ENCODE data around the gene HAUS8. TPM values are rescaled to one million over a fixed set of nuclear protein-coding genes. Genes with fewer than 3 reads are reported as not detected.

HAUS8 gene
- total and polyA plus RNA-seq, 2 of the 13 experiments (the other 11 are each of a cell fraction or from before 2014, with no cell fraction given), result 7.8 to 17.5 TPM

Other genes with a start within 250 kb of the HAUS8 start
- gene SIN3B, start 246.1 kb downstream of the HAUS8 start, total RNA-seq (2016; rRNA removed; fragmentation: Illumina TruSeq; extraction: Trizol), result 7.9 and 12.9 TPM in 2 replicates
- gene SIN3B, start 246.1 kb downstream of the HAUS8 start, polyA plus RNA-seq (2011; rRNA removed), result 25.7 and 35.8 TPM in 2 replicates
- not detected in 2 replicates for gene F2RL3, start 186.5 kb downstream of the HAUS8 start, total RNA-seq (2016; rRNA removed; fragmentation: Illumina TruSeq; extraction: Trizol)
- not detected in 2 replicates for gene F2RL3, start 186.5 kb downstream of the HAUS8 start, polyA plus RNA-seq (2011; rRNA removed)
- gene CPAMD8, start 48.6 kb downstream of the HAUS8 start, total RNA-seq (2016; rRNA removed; fragmentation: Illumina TruSeq; extraction: Trizol), result 0.28 and 0.29 TPM in 2 replicates
- 0.34 and 0.91 TPM in 2 replicates for gene CPAMD8, start 48.6 kb downstream of the HAUS8 start, polyA plus RNA-seq (2011; rRNA removed)
- 14.1 and 18.0 TPM in 2 replicates for gene MYO9B, start 325 bp upstream of the HAUS8 start, total RNA-seq (2016; rRNA removed; fragmentation: Illumina TruSeq; extraction: Trizol)
- gene MYO9B, start 325 bp upstream of the HAUS8 start, polyA plus RNA-seq (2011; rRNA removed), result 18.3 and 23.4 TPM in 2 replicates
- gene USE1, start 139.9 kb upstream of the HAUS8 start, total RNA-seq (2016; rRNA removed; fragmentation: Illumina TruSeq; extraction: Trizol), result 9.9 and 10.3 TPM in 2 replicates
- 16.3 and 17.6 TPM in 2 replicates for gene USE1, start 139.9 kb upstream of the HAUS8 start, polyA plus RNA-seq (2011; rRNA removed)
- 10.6 and 13.6 TPM in 2 replicates for gene OCEL1, start 150.8 kb upstream of the HAUS8 start, total RNA-seq (2016; rRNA removed; fragmentation: Illumina TruSeq; extraction: Trizol)
- 17.2 and 19.8 TPM in 2 replicates for gene OCEL1, start 150.8 kb upstream of the HAUS8 start, polyA plus RNA-seq (2011; rRNA removed)
- gene NR2F6, start 170.5 kb upstream of the HAUS8 start, total RNA-seq (2016; rRNA removed; fragmentation: Illumina TruSeq; extraction: Trizol), result 54.1 and 72.4 TPM in 2 replicates
- 30.9 and 38.5 TPM in 2 replicates for gene NR2F6, start 170.5 kb upstream of the HAUS8 start, polyA plus RNA-seq (2011; rRNA removed)
- gene USHBP1, start 189.3 kb upstream of the HAUS8 start, total RNA-seq (2016; rRNA removed; fragmentation: Illumina TruSeq; extraction: Trizol), result 0.13 and 0.15 TPM in 2 replicates
- gene USHBP1, start 189.3 kb upstream of the HAUS8 start, polyA plus RNA-seq (2011; rRNA removed), result 1.5 and 1.9 TPM in 2 replicates
- gene BABAM1, start 192.0 kb upstream of the HAUS8 start, total RNA-seq (2016; rRNA removed; fragmentation: Illumina TruSeq; extraction: Trizol), result 62.2 and 70.0 TPM in 2 replicates
- 74.5 and 82.0 TPM in 2 replicates for gene BABAM1, start 192.0 kb upstream of the HAUS8 start, polyA plus RNA-seq (2011; rRNA removed)
- gene ANKLE1, start 206.4 kb upstream of the HAUS8 start, total RNA-seq (2016; rRNA removed; fragmentation: Illumina TruSeq; extraction: Trizol), result 0.22 and 0.69 TPM in 2 replicates
- 1.5 TPM in 2 replicates for gene ANKLE1, start 206.4 kb upstream of the HAUS8 start, polyA plus RNA-seq (2011; rRNA removed)
- 5.6 and 7.2 TPM in 2 replicates for gene ABHD8, start 228.0 kb upstream of the HAUS8 start, total RNA-seq (2016; rRNA removed; fragmentation: Illumina TruSeq; extraction: Trizol)
- 6.3 and 9.9 TPM in 2 replicates for gene ABHD8, start 228.0 kb upstream of the HAUS8 start, polyA plus RNA-seq (2011; rRNA removed)
- gene MRPL34, start 230.4 kb upstream of the HAUS8 start, total RNA-seq (2016; rRNA removed; fragmentation: Illumina TruSeq; extraction: Trizol), result 77.3 and 93.6 TPM in 2 replicates
- 67.7 and 74.0 TPM in 2 replicates for gene MRPL34, start 230.4 kb upstream of the HAUS8 start, polyA plus RNA-seq (2011; rRNA removed)
- 17.5 and 24.5 TPM in 2 replicates for gene DDA1, start 234.1 kb upstream of the HAUS8 start, total RNA-seq (2016; rRNA removed; fragmentation: Illumina TruSeq; extraction: Trizol)
- 26.0 and 26.6 TPM in 2 replicates for gene DDA1, start 234.1 kb upstream of the HAUS8 start, polyA plus RNA-seq (2011; rRNA removed)

Measured in HepG2 (cell line).